Stomach (tissue), 4 donors: ENCODE data around the gene FAM151B.

Source experiments
- CTCF ChIP-seq, 7 experiments: fragments of 450-650 bp in 4 of 7; fragments of 200-600 bp in 3 of 7; sonication (generic) in 3 of 7; IDR thresholded peaks; one replicate each; pipeline ENCODE4 v1.5.1; 2016 to 2019; ENCODE audit warnings: antibody characterized with exemption in 7 of 7, control low read depth in 2 of 7, mild to moderate bottlenecking in 1 of 7
- POLR2A ChIP-seq, 4 donors: fragments of 450-650 bp; IDR thresholded peaks; one replicate each; pipeline ENCODE4 v1.6.1; 2016; ENCODE audit warnings: antibody characterized with exemption in 4 of 4, control low read depth in 2 of 4, mild to moderate bottlenecking in 1 of 4, moderate library complexity in 1 of 4
- POLR2AphosphoS5 ChIP-seq, 3 donors: sonication (generic); formaldehyde crosslinking; IDR thresholded peaks; one replicate each; pipeline ENCODE4 v1.6.1; 2016; ENCODE audit warnings: antibody characterized with exemption in 3 of 3

- no peak for TF ChIP-seq CTCF (IDR thresholded peaks at IDR 0.05)
- no peak for TF ChIP-seq POLR2AphosphoS5 (IDR thresholded peaks at IDR 0.05)
- no peak for TF ChIP-seq POLR2A (IDR thresholded peaks at IDR 0.05)
These were observed 3.4 kb downstream of the FAM151B start for GRCh38 chr5:80491296-80491695.
